Stomach (tissue), 4 donors: ENCODE measurements around the gene UGT2A3.

ENCODE experiments used
- CTCF ChIP-seq, 7 experiments: fragments of 450-650 bp in 4 of 7; fragments of 200-600 bp in 3 of 7; sonication (generic) in 3 of 7; IDR thresholded peaks; one replicate each; pipeline ENCODE4 v1.5.1; 2016 to 2019; ENCODE audit warnings: antibody characterized with exemption in 7 of 7, control low read depth in 2 of 7, mild to moderate bottlenecking in 1 of 7
- POLR2A ChIP-seq, 4 donors: fragments of 450-650 bp; IDR thresholded peaks; one replicate each; pipeline ENCODE4 v1.6.1; 2016; ENCODE audit warnings: antibody characterized with exemption in 4 of 4, control low read depth in 2 of 4, mild to moderate bottlenecking in 1 of 4, moderate library complexity in 1 of 4

DNA sequence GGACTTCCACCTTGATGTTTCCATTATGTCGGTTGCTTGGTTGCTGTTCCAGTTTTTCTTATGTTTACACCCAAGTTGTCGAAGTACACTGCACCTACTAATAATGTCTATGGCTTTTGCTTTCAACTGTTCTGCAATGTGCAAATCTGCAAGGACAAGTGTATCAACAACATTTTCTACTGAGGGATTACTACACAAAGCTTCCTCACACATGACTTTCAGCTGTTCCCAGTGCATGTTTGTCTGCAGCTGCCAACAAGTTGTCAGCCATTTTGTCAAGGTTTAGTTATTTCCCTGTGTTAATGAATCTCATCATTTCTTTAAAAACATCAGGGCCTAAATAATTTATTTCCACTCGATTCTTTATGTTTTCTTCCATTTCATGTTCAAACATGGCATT, 45.4 kb upstream of the UGT2A3 start:
- TF ChIP-seq CTCF (IDR thresholded peaks at IDR 0.05) (no peak), POLR2A (IDR thresholded peaks at IDR 0.05) (no peak)
